Esophagus muscularis mucosa (tissue), 4 donors: ENCODE measurements around the gene MYH14. TPM values are rescaled to one million over a fixed set of nuclear protein-coding genes. Genes with fewer than 3 reads are reported as not detected.

ENCODE experiments used
- DNase-seq: peaks from one replicate; pipeline ENCODE4 v3.0.0-alpha.2; 2017; ENCODE audit errors: extremely low spot score
- H3K27ac ChIP-seq, 4 donors: fragments of 200-600 bp; sonication (generic); replicated peaks in 1 of 4; 1 replicate in 3 of 4; 2 replicates in 1 of 4; pipeline ENCODE4 v1.5.1; 2016 to 2019; ENCODE audit warnings: mild to moderate bottlenecking in 1 of 4
- H3K27me3 ChIP-seq, 4 donors: fragments of 200-600 bp; sonication (generic); one replicate each; pipeline versions ENCODE4 v1.5.1 to v1.6.0; 2016 to 2019
- H3K36me3 ChIP-seq, 4 donors: fragments of 200-600 bp; sonication (generic); one replicate each; pipeline ENCODE4 v1.5.1; 2016 to 2019
- H3K4me1 ChIP-seq, 4 donors: fragments of 200-600 bp; sonication (generic); one replicate each; pipeline ENCODE4 v1.5.1; 2016 to 2019
- H3K4me3 ChIP-seq, 4 donors: fragments of 200-600 bp; sonication (generic); 1 replicate in 2 of 4; 2 replicates in 2 of 4; pipeline ENCODE4 v1.5.1; 2016 to 2019; ENCODE audit warnings: mild to moderate bottlenecking in 4 of 4, moderate library complexity in 1 of 4
- H3K9me3 ChIP-seq, 4 donors: fragments of 200-600 bp; sonication (generic); 1 replicate in 3 of 4; 2 replicates in 1 of 4; pipeline ENCODE4 v1.5.1; 2016 to 2019
- EP300 ChIP-seq: sonication (generic); formaldehyde crosslinking; IDR thresholded peaks from one replicate; pipeline ENCODE4 v1.6.1; 2017; ENCODE audit warnings: antibody characterized with exemption
- POLR2A ChIP-seq: fragments of 450-650 bp; IDR thresholded peaks from one replicate; pipeline ENCODE4 v1.6.1; 2017; ENCODE audit warnings: antibody characterized with exemption, moderate library complexity, mild to moderate bottlenecking, low read depth
- POLR2AphosphoS5 ChIP-seq, 2 donors: sonication (generic); formaldehyde crosslinking; IDR thresholded peaks; one replicate each; pipeline ENCODE4 v1.6.1; 2017; ENCODE audit warnings: antibody characterized with exemption in 2 of 2
- WGBS: methylation state at CpG from one replicate; pipeline ENCODE4 v1.1.5; 2018; 5-methylcytosine and 5-hydroxymethylcytosine counted together
- intact Hi-C: fragments of 100-400 bp; cut with DNase I; formaldehyde crosslinking; loops from one replicate; pipeline ENCODE4 v1.15.1; 2023
- total RNA-seq, 4 donors: library from RNA; depleted of rRNA; stranded (reverse); fragments of >200 nt; gene quantifications; one replicate each; pipeline versions ENCODE4 v1.1.0 to v1.2.1, GENCODE V29; 2016
- TF ChIP-seq, protein P1 (sequence below), 3 experiments: fragments of 200-600 bp in 2 of 3; fragments of 450-650 bp in 1 of 3; sonication (generic) in 2 of 3; IDR thresholded peaks; one replicate each; pipeline ENCODE4 v1.5.1; 2017 to 2019; ENCODE audit warnings: antibody characterized with exemption in 3 of 3, mild to moderate bottlenecking in 2 of 3, moderate library complexity in 1 of 3

The MYH14 gene
- total RNA-seq, 4 donors from 2014 or later = 2.5 to 10.1 (median 5.3) TPM

DNA sequence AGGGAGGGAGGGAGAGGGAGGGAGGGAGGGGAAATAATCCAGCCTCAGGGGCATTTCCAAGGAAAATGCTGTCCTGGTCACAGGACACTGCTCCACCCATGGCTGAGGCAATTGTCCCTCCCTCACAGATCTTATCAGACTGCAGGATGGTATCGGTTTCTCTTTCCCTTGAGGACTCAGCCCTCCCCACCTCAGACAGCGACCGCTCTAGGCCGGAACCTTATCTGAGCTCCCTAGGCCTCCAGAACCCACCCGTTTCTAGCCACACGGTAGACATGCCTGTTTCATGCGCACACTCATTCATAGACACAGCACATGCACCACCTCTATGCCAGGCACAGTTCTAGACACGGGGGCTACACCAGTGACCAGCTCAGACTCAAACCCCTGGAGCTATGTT, 30.3 kb upstream of the MYH14 start:
- Histone ChIP-seq H3K4me1 (no peaks in the 10 kb centered on the region), H3K9me3 (no peaks in the 10 kb centered on the region), H3K36me3 (no peaks in the 10 kb centered on the region), H3K27ac (no peak overlapping the region), H3K27me3 (peaks cover 0 to 68% (median 0%) of the 10 kb centered on the region in 4 donors), H3K4me3 (no peak overlapping the region)
- 55% methylated on average over 8 of the region's 8 CpGs for WGBS
- intact Hi-C loops = no loop called here
- TF ChIP-seq POLR2AphosphoS5 (IDR thresholded peaks at IDR 0.05) = no peak
- TF ChIP-seq, protein P1, sequence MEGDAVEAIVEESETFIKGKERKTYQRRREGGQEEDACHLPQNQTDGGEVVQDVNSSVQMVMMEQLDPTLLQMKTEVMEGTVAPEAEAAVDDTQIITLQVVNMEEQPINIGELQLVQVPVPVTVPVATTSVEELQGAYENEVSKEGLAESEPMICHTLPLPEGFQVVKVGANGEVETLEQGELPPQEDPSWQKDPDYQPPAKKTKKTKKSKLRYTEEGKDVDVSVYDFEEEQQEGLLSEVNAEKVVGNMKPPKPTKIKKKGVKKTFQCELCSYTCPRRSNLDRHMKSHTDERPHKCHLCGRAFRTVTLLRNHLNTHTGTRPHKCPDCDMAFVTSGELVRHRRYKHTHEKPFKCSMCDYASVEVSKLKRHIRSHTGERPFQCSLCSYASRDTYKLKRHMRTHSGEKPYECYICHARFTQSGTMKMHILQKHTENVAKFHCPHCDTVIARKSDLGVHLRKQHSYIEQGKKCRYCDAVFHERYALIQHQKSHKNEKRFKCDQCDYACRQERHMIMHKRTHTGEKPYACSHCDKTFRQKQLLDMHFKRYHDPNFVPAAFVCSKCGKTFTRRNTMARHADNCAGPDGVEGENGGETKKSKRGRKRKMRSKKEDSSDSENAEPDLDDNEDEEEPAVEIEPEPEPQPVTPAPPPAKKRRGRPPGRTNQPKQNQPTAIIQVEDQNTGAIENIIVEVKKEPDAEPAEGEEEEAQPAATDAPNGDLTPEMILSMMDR (IDR thresholded peaks at IDR 0.05) = no peak
- no peak for TF ChIP-seq POLR2A
- TF ChIP-seq EP300 = no peak
- DNase-seq = no peak

DNA sequence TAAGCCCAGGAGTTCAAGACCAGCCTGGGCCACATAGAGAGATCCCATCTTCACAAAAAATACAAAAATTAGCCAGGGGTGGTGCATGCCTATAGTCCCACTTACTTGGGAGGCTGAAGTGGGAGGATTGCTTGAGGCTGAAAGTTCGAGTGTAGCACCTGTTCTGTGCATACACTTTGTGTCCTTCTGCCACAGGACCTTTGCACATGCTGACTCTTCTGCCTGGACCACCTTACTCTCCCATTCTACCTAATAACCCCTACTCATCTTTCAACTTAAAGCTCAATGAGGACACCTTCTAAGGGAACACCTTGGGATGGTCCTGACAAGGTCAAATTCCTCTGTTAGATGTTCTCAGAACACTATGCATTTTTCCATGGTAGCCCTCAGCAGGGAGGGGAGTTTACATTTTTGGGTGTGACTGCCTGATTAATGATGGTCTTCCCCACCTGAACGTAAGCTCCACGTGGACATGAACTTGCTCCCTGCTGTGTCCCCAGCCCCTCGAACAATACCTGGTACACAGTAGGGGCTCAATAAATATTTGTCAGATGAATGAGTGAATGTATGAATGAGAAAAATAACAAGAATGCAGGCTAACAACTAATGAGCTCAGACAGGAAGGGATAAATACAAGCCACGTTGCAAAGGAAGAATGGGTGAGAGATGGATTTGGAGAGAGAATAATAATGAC, 29.2 kb upstream of the MYH14 start:
- Histone ChIP-seq H3K36me3 (no peaks in the 10 kb centered on the region), H3K9me3 (no peaks in the 10 kb centered on the region), H3K4me3 (no peak overlapping the region), H3K27me3 (peaks cover 0 to 66% (median 0%) of the 10 kb centered on the region in 4 donors), H3K27ac (no peak overlapping the region), H3K4me1 (no peaks in the 10 kb centered on the region)
- intact Hi-C loops = no loop called here
- no peak for DNase-seq
- 65% methylated on average over 5 of the region's 5 CpGs for WGBS
- TF ChIP-seq EP300 (no peak), POLR2AphosphoS5 (IDR thresholded peaks at IDR 0.05) (no peak), POLR2A (no peak)

DNA sequence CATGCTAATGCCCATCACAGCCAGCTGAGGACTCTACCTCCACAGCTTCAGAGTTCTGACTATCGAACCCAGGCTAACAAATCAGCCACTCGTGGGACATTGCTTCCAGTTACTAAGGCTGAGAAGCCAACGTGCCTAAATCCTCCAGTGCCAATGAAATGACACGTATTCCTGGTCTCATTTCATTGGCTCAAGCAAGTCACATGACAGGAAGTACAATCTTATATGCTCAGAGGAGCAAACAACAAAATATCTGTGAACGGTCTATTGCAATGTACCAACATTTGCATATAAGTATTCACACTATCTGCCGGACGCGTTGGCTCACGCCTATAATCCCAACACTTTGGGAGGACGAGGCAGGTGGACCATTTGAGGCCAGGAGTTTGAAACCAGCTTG, 27.5 kb upstream of the MYH14 start:
- no peak for DNase-seq
- Histone ChIP-seq H3K27me3 (peaks cover 0 to 69% (median 0%) of the 10 kb centered on the region in 4 donors), H3K4me1 (no peaks in the 10 kb centered on the region), H3K9me3 (peaks cover 0 to 9% (median 0%) of the 10 kb centered on the region in 4 donors), H3K36me3 (no peaks in the 10 kb centered on the region), H3K4me3 (no peak overlapping the region), H3K27ac (no peak overlapping the region)
- intact Hi-C loops = no loop called here
- 86% methylated on average over 10 of the region's 10 CpGs for WGBS
- TF ChIP-seq POLR2A (no peak), POLR2AphosphoS5 (IDR thresholded peaks at IDR 0.05) (no peak), EP300 (no peak)
- TF ChIP-seq, protein P1 (IDR thresholded peaks at IDR 0.05) = no peak

DNA sequence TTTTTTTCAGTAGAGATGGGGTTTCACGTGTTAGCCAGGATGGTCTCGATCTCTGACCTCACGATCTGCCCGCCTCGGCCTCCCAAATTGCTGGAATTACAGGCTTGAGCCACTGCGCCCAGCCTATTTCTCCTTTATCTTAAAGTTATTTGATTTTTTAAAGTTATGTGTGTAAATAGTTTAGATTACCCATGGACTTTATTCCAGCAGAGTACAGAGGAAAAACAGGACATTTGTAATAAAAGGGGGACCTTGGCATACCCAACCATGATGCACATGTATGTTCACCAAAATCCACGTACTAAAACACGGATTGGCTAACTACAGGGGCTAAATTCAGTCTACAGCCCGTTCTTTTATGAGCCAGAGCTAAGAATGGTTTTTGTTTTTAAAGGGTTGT, 26.6 kb upstream of the MYH14 start:
- 82% methylated on average over 9 of the region's 9 CpGs for WGBS
- Histone ChIP-seq H3K36me3 (no peaks in the 10 kb centered on the region), H3K27me3 (peaks cover 0 to 69% (median 0%) of the 10 kb centered on the region in 4 donors), H3K9me3 (peaks cover 0 to 9% (median 0%) of the 10 kb centered on the region in 4 donors), H3K27ac (no peak overlapping the region), H3K4me3 (no peak overlapping the region), H3K4me1 (no peaks in the 10 kb centered on the region)
- intact Hi-C loops = no loop called here
- DNase-seq = no peak
- TF ChIP-seq, protein P1 (IDR thresholded peaks at IDR 0.05) = no peak

DNA sequence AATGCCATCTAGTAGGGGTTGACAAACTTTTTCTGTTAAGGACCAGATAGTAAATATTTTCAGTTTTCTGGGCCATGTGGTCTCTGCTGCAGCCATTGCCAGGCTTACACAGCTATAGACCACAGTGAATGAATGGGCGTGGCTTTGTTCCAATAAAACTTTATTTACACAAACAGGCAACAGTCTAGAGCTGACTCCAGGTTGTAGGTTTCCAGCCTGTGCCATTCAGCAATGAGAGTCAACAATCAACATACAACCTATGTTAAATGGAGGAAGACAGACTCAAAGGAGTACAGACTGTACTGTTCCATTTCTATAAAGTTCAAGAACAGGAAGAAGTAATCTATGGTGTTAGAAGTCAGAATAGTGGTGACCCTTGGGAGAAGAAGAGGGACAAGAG, 25.1 kb upstream of the MYH14 start:
- TF ChIP-seq, protein P1 (IDR thresholded peaks at IDR 0.05) = no peak
- TF ChIP-seq EP300 = no peak
- TF ChIP-seq POLR2AphosphoS5 (IDR thresholded peaks at IDR 0.05) = no peak
- no peak for TF ChIP-seq POLR2A
- Histone ChIP-seq H3K9me3 (peaks cover 0 to 9% (median 0%) of the 10 kb centered on the region in 4 donors), H3K27ac (no peak overlapping the region), H3K4me1 (no peaks in the 10 kb centered on the region), H3K36me3 (no peaks in the 10 kb centered on the region), H3K27me3 (peaks cover 0 to 72% (median 0%) of the 10 kb centered on the region in 4 donors), H3K4me3 (no peak overlapping the region)
- WGBS = 67% methylated on average over 1 of the region's 1 CpG
- intact Hi-C loops = no loop called here
- no peak for DNase-seq
